Neuronal stem cell (in vitro differentiated cells): ENCODE results near the gene MAPKBP1.

Experiments
- DNase-seq: peaks from one replicate; pipeline ENCODE4 v3.0.0-alpha.2; 2013; ENCODE audit warnings: low spot score
- H2AFZ ChIP-seq: one replicate; pipeline ENCODE4 v1.6.1; 2013; ENCODE audit warnings: mild to moderate bottlenecking, low read length, inconsistent platforms
- H2AK5ac ChIP-seq: 2 replicates; pipeline ENCODE4 v1.6.1; 2013; ENCODE audit warnings: low read depth, mild to moderate bottlenecking, inconsistent platforms, low read length, moderate library complexity, mixed read lengths
- H2BK120ac ChIP-seq: 2 replicates; pipeline ENCODE4 v1.6.1; 2013; ENCODE audit warnings: low read depth, mild to moderate bottlenecking, inconsistent platforms, low read length, moderate library complexity, mixed read lengths
- H2BK12ac ChIP-seq: one replicate; pipeline ENCODE4 v1.6.1; 2013; ENCODE audit warnings: low read length, inconsistent platforms
- H2BK15ac ChIP-seq: 2 replicates; pipeline ENCODE4 v1.6.1; 2013; ENCODE audit warnings: mild to moderate bottlenecking, low read length, inconsistent platforms, mixed read lengths
- H2BK5ac ChIP-seq: one replicate; pipeline ENCODE4 v1.6.1; 2013; ENCODE audit warnings: inconsistent platforms, mild to moderate bottlenecking, low read length, moderate library complexity
- H3K14ac ChIP-seq: one replicate; pipeline ENCODE4 v1.6.1; 2013; ENCODE audit warnings: low read length, inconsistent platforms
- H3K18ac ChIP-seq: 2 replicates; pipeline ENCODE4 v1.6.1; 2013; ENCODE audit warnings: low read length, inconsistent platforms
- H3K23ac ChIP-seq: 2 replicates; pipeline ENCODE4 v1.6.1; 2013; ENCODE audit warnings: low read depth, mild to moderate bottlenecking, mixed read lengths, low read length, inconsistent platforms; ENCODE audit not compliant: poor library complexity
- H3K27ac ChIP-seq: replicated peaks from 3 replicates; pipeline ENCODE4 v1.5.1; 2013; ENCODE audit warnings: low read length, inconsistent platforms
- H3K27me3 ChIP-seq, 3 experiments: 2 replicates each; pipeline ENCODE4 v1.6.1; 2013; ENCODE audit warnings: low read length in 3 of 3, mild to moderate bottlenecking in 2 of 3, inconsistent platforms in 1 of 3, low read depth in 1 of 3, mixed read lengths in 1 of 3, moderate library complexity in 1 of 3; ENCODE audit not compliant: control insufficient read depth in 3 of 3, insufficient read depth in 3 of 3
- H3K36me3 ChIP-seq, 2 donors: replicated peaks in 1 of 2; 2 replicates each; pipeline ENCODE4 v1.6.1; 2013; ENCODE audit warnings: low read length in 2 of 2; ENCODE audit not compliant: control insufficient read depth in 2 of 2, insufficient read depth in 2 of 2
- H3K4ac ChIP-seq: 2 replicates; pipeline ENCODE4 v1.6.1; 2013; ENCODE audit warnings: inconsistent platforms, mild to moderate bottlenecking, low read length, moderate library complexity
- H3K4me1 ChIP-seq, 2 donors: 1 replicate in 1 of 2; 2 replicates in 1 of 2; pipeline ENCODE4 v1.6.1; 2013; ENCODE audit warnings: low read length in 2 of 2, low read depth in 1 of 2; ENCODE audit not compliant: control insufficient read depth in 2 of 2, insufficient read depth in 1 of 2
- H3K4me2 ChIP-seq: one replicate; pipeline ENCODE4 v1.6.1; 2013; ENCODE audit warnings: mild to moderate bottlenecking, low read length, inconsistent platforms; ENCODE audit not compliant: insufficient read depth, poor library complexity, severe bottlenecking
- H3K4me3 ChIP-seq, 2 donors: 2 replicates each; pipeline ENCODE4 v1.5.1; 2013; ENCODE audit warnings: low read length in 2 of 2, mild to moderate bottlenecking in 2 of 2, inconsistent platforms in 1 of 2, moderate library complexity in 1 of 2
- H3K79me1 ChIP-seq: one replicate; pipeline ENCODE4 v1.6.1; 2013; ENCODE audit warnings: low read depth, mild to moderate bottlenecking, inconsistent platforms, low read length, moderate library complexity
- H3K9ac ChIP-seq: one replicate; pipeline ENCODE4 v1.6.1; 2013; ENCODE audit warnings: mild to moderate bottlenecking, low read depth, low read length, inconsistent platforms; ENCODE audit not compliant: poor library complexity
- H3K9me3 ChIP-seq, 2 donors: replicated peaks in 1 of 2; 2 replicates each; pipeline versions ENCODE3 to v1.6.1; 2013; ENCODE audit warnings: low read length in 2 of 2, mild to moderate bottlenecking in 2 of 2, inconsistent platforms in 1 of 2, low read depth in 1 of 2, mixed read lengths in 1 of 2, moderate library complexity in 1 of 2; ENCODE audit not compliant: control insufficient read depth in 2 of 2, insufficient read depth in 1 of 2
- H4K8ac ChIP-seq: one replicate; pipeline ENCODE4 v1.6.1; 2013; ENCODE audit warnings: low read depth, mild to moderate bottlenecking, inconsistent platforms, low read length, moderate library complexity
- H4K91ac ChIP-seq: one replicate; pipeline ENCODE4 v1.6.1; 2013; ENCODE audit warnings: low read length, low read depth, mild to moderate bottlenecking, inconsistent platforms; ENCODE audit not compliant: poor library complexity
- WGBS, 2 donors: extraction: QIAGEN DNeasy Blood & Tissue Kit; methylation state at CpG; one replicate each; pipeline ENCODE4 v1.1.7; 2013; ENCODE audit warnings: missing lambda C conversion rate in 2 of 2, mixed read lengths in 1 of 2; ENCODE audit not compliant: insufficient read length in 2 of 2, insufficient replicate concordance in 1 of 2; ENCODE audit errors: extremely low coverage in 2 of 2; 5-methylcytosine and 5-hydroxymethylcytosine counted together

MAPKBP1 gene

GRCh38 chr15:41812820-41813375 lies 38.6 kb downstream of the MAPKBP1 start:
- H3K9ac ChIP-seq, result no peak overlapping the region
- H3K4ac ChIP-seq, result no peak overlapping the region
- no peak overlapping the region for H2AFZ ChIP-seq
- H3K4me3 ChIP-seq, result no peak overlapping the region
- no peaks in the 10 kb centered on the region for H3K9me3 ChIP-seq
- H3K79me1 ChIP-seq, result no peaks in the 10 kb centered on the region
- H4K8ac ChIP-seq, result no peak overlapping the region
- no CpG with 5 or more reads among the region's 11 CpGs for WGBS, 2 donors
- H3K36me3 ChIP-seq, result peaks cover 11 to 37% of the 10 kb centered on the region in 2 donors
- no peak overlapping the region for H2BK12ac ChIP-seq
- no peak overlapping the region for H3K27ac ChIP-seq
- H3K18ac ChIP-seq, result no peak overlapping the region
- H3K27me3 ChIP-seq, result no peaks in the 10 kb centered on the region
- no peaks in the 10 kb centered on the region for H3K4me1 ChIP-seq
- no peak overlapping the region for H3K14ac ChIP-seq
- H2AK5ac ChIP-seq, result no peak overlapping the region
- no peak overlapping the region for H3K4me2 ChIP-seq
- no peak overlapping the region for H2BK15ac ChIP-seq
- no peak overlapping the region for H3K23ac ChIP-seq
- no peak overlapping the region for H2BK120ac ChIP-seq
- H4K91ac ChIP-seq, result no peak overlapping the region
- H2BK5ac ChIP-seq, result no peak overlapping the region
- no peak for DNase-seq

- DNase-seq, result no peak
- no peak overlapping the region for H3K4ac ChIP-seq
- no peak overlapping the region for H2BK15ac ChIP-seq
- no peak overlapping the region for H2BK12ac ChIP-seq
- no peak overlapping the region for H2BK120ac ChIP-seq
- no peak overlapping the region for H3K18ac ChIP-seq
- no peak overlapping the region for H3K23ac ChIP-seq
- H4K91ac ChIP-seq, result no peak overlapping the region
- H3K4me2 ChIP-seq, result no peak overlapping the region
- H2AFZ ChIP-seq, result no peak overlapping the region
- no peak overlapping the region for H3K27ac ChIP-seq
- WGBS, 2 donors, result no CpG with 5 or more reads among the region's 8 CpGs
- H3K27me3 ChIP-seq, result no peaks in the 10 kb centered on the region
- peaks cover 13 to 42% of the 10 kb centered on the region in 2 donors for H3K36me3 ChIP-seq
- no peak overlapping the region for H2AK5ac ChIP-seq
- H3K4me1 ChIP-seq, result no peaks in the 10 kb centered on the region
- H3K14ac ChIP-seq, result no peak overlapping the region
- H4K8ac ChIP-seq, result no peak overlapping the region
- no peaks in the 10 kb centered on the region for H3K9me3 ChIP-seq
- peak overlapping the region in 1 of 2 donors; percentile 23 for H3K4me3 ChIP-seq
- no peak overlapping the region for H3K9ac ChIP-seq
- no peaks in the 10 kb centered on the region for H3K79me1 ChIP-seq
- H2BK5ac ChIP-seq, result no peak overlapping the region
Observed at GRCh38 chr15:41813426-41813825, 39.1 kb downstream of the MAPKBP1 start.

GRCh38 chr15:41814534-41814933 lies 40.2 kb downstream of the MAPKBP1 start:
- Histone ChIP-seq H2BK12ac (no peak overlapping the region), H3K23ac (no peak overlapping the region), H3K14ac (no peak overlapping the region), H2AFZ (no peak overlapping the region), H2BK15ac (no peak overlapping the region), H3K9me3 (no peaks in the 10 kb centered on the region), H3K4me3 (no peak overlapping the region), H4K91ac (no peak overlapping the region), H3K27me3 (no peaks in the 10 kb centered on the region), H3K9ac (no peak overlapping the region), H4K8ac (no peak overlapping the region), H3K36me3 (peaks cover 21 to 51% of the 10 kb centered on the region in 2 donors), H2BK120ac (no peak overlapping the region), H3K4ac (no peak overlapping the region), H3K27ac (no peak overlapping the region), H2AK5ac (no peak overlapping the region), H2BK5ac (no peak overlapping the region), H3K79me1 (no peaks in the 10 kb centered on the region), H3K4me2 (no peak overlapping the region), H3K18ac (no peak overlapping the region), H3K4me1 (no peaks in the 10 kb centered on the region)
- no CpG with 5 or more reads among the region's 5 CpGs for WGBS, 2 donors
- DNase-seq, result no peak

- no peak overlapping the region for H3K18ac ChIP-seq
- H3K36me3 ChIP-seq, result peaks cover 26 to 72% of the 10 kb centered on the region in 2 donors
- H2BK12ac ChIP-seq, result no peak overlapping the region
- no peak overlapping the region for H2BK15ac ChIP-seq
- H2BK5ac ChIP-seq, result peak overlapping the region; percentile 43
- H3K9ac ChIP-seq, result peak overlapping the region; percentile 71
- H3K4me3 ChIP-seq, result no peak overlapping the region
- WGBS, 2 donors, result no CpG with 5 or more reads among the region's 9 CpGs
- no peak overlapping the region for H4K8ac ChIP-seq
- H2BK120ac ChIP-seq, result no peak overlapping the region
- no peak overlapping the region for H3K4me2 ChIP-seq
- H3K9me3 ChIP-seq, result no peaks in the 10 kb centered on the region
- no peak overlapping the region for H3K4ac ChIP-seq
- H2AFZ ChIP-seq, result no peak overlapping the region
- no peaks in the 10 kb centered on the region for H3K4me1 ChIP-seq
- H3K23ac ChIP-seq, result peak overlapping the region; percentile 10
- DNase-seq, result no peak
- H4K91ac ChIP-seq, result no peak overlapping the region
- H3K79me1 ChIP-seq, result no peaks in the 10 kb centered on the region
- no peak overlapping the region for H3K14ac ChIP-seq
- no peak overlapping the region for H2AK5ac ChIP-seq
- H3K27me3 ChIP-seq, result no peaks in the 10 kb centered on the region
- H3K27ac ChIP-seq, result no peak overlapping the region
Observed at GRCh38 chr15:41816788-41817187, 42.5 kb downstream of the MAPKBP1 start.
